HG03469 (cell line): Measurements from ENCODE around the gene GPATCH3.
"Not testable (repeated sequence)": the region's sequence is repeated elsewhere in the genome, so short reads cannot be mapped to it uniquely, and the experiment has no call there.

ENCODE experiments used
- ATAC-seq: cut with Tn5 transposase; IDR thresholded peaks from one replicate; pipeline ENCODE4 v1.9.1; 2021; ENCODE audit warnings: mild to moderate bottlenecking, moderate library complexity, moderate number of reproducible peaks; ENCODE audit not compliant: unreplicated experiment

Gene GPATCH3

GRCh38 chr1:26913754-26914619, 13.7 kb upstream of the GPATCH3 start, which contains the start of gene NR0B2:
NR0B2 (minus strand) TSS chr1:26913975; CDS start chr1:26913940, 35 bp downstream.
- no peak for ATAC-seq

- no peak for ATAC-seq
Observed at GRCh38 chr1:26913389-26913753, 13.1 kb upstream of the GPATCH3 start.

- ATAC-seq: no peak
Observed at GRCh38 chr1:26912147-26912490, 11.9 kb upstream of the GPATCH3 start.

DNA sequence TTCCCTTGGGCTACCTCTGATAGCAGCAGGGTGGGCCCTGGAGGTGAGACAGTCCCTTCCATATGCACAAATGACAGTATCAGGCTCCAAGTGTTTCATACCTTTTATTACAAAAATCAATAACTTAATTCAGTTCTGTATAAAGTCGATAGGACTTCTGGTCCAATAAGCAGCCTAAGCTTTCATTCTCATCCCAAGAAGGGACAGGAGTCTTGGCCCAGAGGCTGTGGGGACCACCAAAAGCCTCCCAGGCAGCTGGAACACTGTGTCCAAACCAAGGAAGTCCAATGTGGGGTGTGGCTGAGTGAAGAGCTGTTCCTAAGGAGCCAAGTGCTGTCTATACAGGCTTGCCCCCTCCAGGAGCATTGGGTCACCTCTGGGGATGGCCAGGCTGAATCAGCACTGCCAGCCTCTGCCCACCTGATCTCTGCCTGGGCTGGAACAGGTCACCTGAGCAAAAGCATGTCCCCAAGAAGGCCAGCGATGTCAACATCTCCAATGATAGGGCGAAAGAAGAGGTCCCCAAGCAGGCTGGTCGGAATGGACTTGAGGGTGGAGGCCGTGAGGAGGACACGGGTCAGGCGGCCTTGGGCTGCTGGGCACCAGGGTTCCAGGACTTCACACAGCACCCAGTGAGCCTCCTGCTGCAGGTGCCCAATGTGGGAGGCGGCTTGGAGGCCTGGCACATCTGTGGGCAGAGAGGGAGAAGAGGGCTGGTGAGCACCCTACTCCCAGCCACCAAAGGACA, 11.3 kb upstream of the GPATCH3 start:
- ATAC-seq: no peak

GRCh38 chr1:26910343-26911160, 10.3 kb upstream of the GPATCH3 start:
- no peak for ATAC-seq

- no peak for ATAC-seq
Observed at GRCh38 chr1:26909951-26910342, 9.7 kb upstream of the GPATCH3 start.

DNA sequence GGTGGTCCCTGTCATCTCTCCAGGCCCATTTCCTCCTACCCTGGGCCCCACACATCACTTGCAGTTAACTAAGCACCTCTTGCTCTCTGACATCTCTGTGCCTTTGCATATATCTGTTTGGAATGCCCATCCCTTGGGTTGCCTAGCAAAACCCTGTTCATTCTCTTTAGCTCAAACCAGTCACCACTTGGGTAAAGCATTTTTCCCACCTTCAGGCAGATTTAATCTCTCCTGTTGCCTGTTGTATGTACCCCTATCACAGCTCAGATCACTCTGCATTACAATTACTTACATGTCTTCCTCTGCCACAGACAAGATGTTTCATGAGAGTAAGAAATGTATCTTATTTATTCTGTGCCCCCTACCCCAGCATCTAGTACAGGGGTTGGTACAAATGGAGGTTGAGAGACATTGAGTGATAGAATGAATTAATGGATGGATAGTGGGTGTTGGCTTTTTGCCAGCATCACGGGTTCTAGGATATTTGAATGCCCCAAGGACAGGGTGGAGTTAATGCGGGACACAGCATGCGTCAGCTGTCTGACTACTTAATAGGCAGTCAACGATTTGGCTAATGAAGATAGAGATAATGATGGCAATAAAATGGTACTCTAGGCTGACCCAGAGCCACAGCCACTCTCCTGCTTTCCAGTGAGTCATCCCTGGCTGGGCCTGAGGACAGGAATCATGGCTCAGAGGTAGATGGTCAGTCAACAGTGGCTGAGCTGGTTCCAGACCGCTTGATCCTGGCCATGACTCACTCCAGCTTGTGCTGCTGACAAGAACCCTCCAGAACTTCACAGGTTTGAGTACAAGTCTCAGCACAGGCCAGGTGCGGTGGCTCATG, 7.0 kb upstream of the GPATCH3 start:
- ATAC-seq: no peak

- no peak for ATAC-seq
Observed at GRCh38 chr1:26900815-26901511, 696 bp upstream of the GPATCH3 start.

DNA sequence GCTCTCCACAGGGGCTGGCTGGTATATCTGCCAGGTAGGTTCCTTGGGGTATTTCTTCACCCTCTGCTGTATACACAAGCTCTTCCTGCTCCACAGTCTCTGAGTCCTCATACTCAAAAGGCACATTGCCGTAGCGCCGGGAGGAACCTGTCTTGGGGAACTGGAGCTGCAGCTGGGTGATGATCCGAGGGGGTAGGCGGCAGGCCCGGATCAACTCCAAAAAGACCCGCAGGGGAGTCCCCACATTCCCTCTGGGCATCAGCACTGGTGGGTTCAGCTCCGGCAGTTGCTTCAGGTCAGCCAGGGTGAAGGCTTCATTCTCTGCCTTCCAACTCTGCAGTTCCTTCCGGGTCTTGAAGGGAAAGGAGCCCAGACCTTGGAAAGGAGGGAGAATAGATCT, 2.9 kb downstream of the GPATCH3 start:
- no peak for ATAC-seq

DNA sequence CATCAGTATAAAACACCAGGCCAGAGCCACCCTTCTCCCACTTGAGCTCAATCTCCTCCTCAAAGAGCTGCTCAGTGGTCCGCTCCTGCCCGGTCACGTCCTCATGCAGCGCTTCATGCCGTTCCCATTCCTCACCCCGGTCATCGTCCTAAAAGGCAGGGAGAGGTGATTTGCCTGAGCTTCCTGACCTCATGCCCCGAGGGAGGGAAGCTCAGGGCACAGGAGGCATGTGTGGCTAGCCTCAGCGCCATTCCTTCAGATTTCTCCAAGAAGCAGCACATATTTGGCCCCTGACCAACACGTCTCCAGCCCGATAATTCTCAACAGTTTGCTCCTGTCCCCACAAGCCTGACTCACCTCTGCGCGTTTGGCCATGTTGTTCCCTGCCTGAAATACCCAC, 6.0 kb downstream of the GPATCH3 start:
- ATAC-seq: no peak

- peak; percentile 11 for ATAC-seq
Observed at GRCh38 chr1:26890467-26890796, 9.8 kb downstream of the GPATCH3 start.

GRCh38 chr1:26889551-26890466, 10.5 kb downstream of the GPATCH3 start, which contains the start of gene GPN2:
GPN2 (minus strand) TSS chr1:26890283; CDS start chr1:26890096, 187 bp downstream.
- ATAC-seq: peak; percentile 66

GRCh38 chr1:26888231-26888630, 12.0 kb downstream of the GPATCH3 start:
- no peak for ATAC-seq

GRCh38 chr1:26887125-26887524, 13.1 kb downstream of the GPATCH3 start:
- no peak for ATAC-seq

- ATAC-seq: no peak
Observed at GRCh38 chr1:26882696-26883463, 17.4 kb downstream of the GPATCH3 start.

- ATAC-seq: not testable (repeated sequence)
Observed at GRCh38 chr1:26881611-26882010, 18.7 kb downstream of the GPATCH3 start.

GRCh38 chr1:26879793-26880192, 20.5 kb downstream of the GPATCH3 start:
- ATAC-seq: no peak

DNA sequence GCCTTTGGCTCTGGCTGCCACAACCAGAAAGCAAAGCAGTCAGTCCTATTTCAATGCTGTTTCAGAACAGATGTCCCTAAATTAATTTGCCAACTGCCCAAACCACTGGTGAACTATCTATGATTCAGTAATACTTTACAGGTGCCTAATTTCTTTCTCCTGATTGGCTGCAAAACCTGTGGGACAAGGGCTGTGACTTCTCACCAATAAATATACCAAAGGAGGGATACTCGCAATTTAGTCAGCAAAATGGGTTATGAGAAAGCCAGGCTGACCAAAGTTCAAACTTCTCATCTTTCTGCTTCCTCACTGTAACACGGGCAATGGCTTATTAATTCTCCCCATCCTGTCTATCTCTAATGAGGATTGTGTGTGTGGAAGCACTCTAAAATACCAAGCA, 22.9 kb downstream of the GPATCH3 start:
- ATAC-seq: no peak
